Bronchial epithelial cell (primary cell): ENCODE data around the gene METRN. TPM values are rescaled to one million over a fixed set of nuclear protein-coding genes. Genes with fewer than 3 reads are reported as not detected.

Experiments
- DNase-seq: peaks from one replicate; pipeline ENCODE4 v3.0.0-alpha.2; 2010; ENCODE audit warnings: low read depth
- FAIRE-seq: peaks from 2 replicates; lab custom pipeline; 2011; peaks lifted over from hg19 to GRCh38; lab: Jason Lieb, UNC
- H3K27me3 ChIP-seq: 2 replicates; pipeline ENCODE4 v1.5.1; 2011; ENCODE audit warnings: low read length; ENCODE audit not compliant: control insufficient read depth, insufficient read depth
- H3K36me3 ChIP-seq: 2 replicates; pipeline ENCODE4 v1.5.1; 2011; ENCODE audit warnings: low read length; ENCODE audit not compliant: control insufficient read depth, insufficient read depth
- H3K4me3 ChIP-seq: 2 replicates; pipeline ENCODE4 v1.5.1; 2011; ENCODE audit warnings: mild to moderate bottlenecking, low read depth, low read length, control low read depth
- CTCF ChIP-seq: IDR thresholded peaks from 2 replicates; pipeline ENCODE4 v1.5.1; 2011; ENCODE audit warnings: mild to moderate bottlenecking, moderate library complexity, low read length, control low read depth, inconsistent platforms; ENCODE audit not compliant: insufficient read depth, severe bottlenecking
- total RNA-seq: library from RNA; depleted of rRNA; stranded (reverse); fragments of >200 nt; gene quantifications from 2 replicates; pipeline ENCODE4 v1.2.1, GENCODE V29; 2014

METRN gene
- total RNA-seq, 1 donor from 2014 or later, result 63.7 TPM

- TF ChIP-seq CTCF, result no peak
- Histone ChIP-seq H3K36me3 (peaks cover 2% of the 10 kb centered on the region), H3K27me3 (no peaks in the 10 kb centered on the region), H3K4me3 (no peak overlapping the region)
- no peak for FAIRE-seq
- no peak for DNase-seq
These were observed 10.7 kb downstream of the METRN start for GRCh38 chr16:725463-726187.

- FAIRE-seq (no peak), DNase-seq (no peak)
- H3K4me3 ChIP-seq, result no peak overlapping the region
These were observed 11.2 kb downstream of the METRN start for GRCh38 chr16:726188-726437.

GRCh38 chr16:726438-727290, 11.7 kb downstream of the METRN start, which contains the start of the genes CCDC78 and HAGHL:
CCDC78 (minus strand) TSS chr16:726443; CDS start chr16:726367, 76 bp downstream.
HAGHL (plus strand) TSS chr16:727106; CDS start chr16:727510, 404 bp downstream.
- no peak for FAIRE-seq
- DNase-seq, result no peak
- TF ChIP-seq CTCF, result no peak

More at GRCh38 chr16:726188-726437, 11.2 kb downstream of the METRN start:
- TF ChIP-seq CTCF, result no peak
- Histone ChIP-seq H3K27me3 (no peaks in the 10 kb centered on the region), H3K36me3 (peaks cover 2% of the 10 kb centered on the region)

GRCh38 chr16:727291-727977, 12.5 kb downstream of the METRN start:
- FAIRE-seq (no peak), DNase-seq (no peak)
- Histone ChIP-seq H3K36me3 (peaks cover 6% of the 10 kb centered on the region), H3K27me3 (no peaks in the 10 kb centered on the region), H3K4me3 (peak overlapping the region; percentile 72)
- no peak for TF ChIP-seq CTCF

More at GRCh38 chr16:726438-727290, 11.7 kb downstream of the METRN start, which contains the start of the genes CCDC78 and HAGHL:
- Histone ChIP-seq H3K4me3 (peak within 1 kb of the TSS; percentile 72), H3K27me3 (no peaks in the 10 kb centered on the region), H3K36me3 (peaks cover 4% of the 10 kb centered on the region)

GRCh38 chr16:728131-728889, 13.4 kb downstream of the METRN start:
- TF ChIP-seq CTCF, result no peak
- Histone ChIP-seq H3K36me3 (peaks cover 9% of the 10 kb centered on the region), H3K4me3 (peak overlapping the region; percentile 72), H3K27me3 (no peaks in the 10 kb centered on the region)
- DNase-seq, result peak; percentile 61
- no peak for FAIRE-seq
